Stimulated activated CD4-positive, alpha-beta T cell treated with anti-CD3 and anti-CD28 coated beads, TNF-alpha, amount 100 ng/mL, for 24 hours (primary cell): ENCODE measurements around the gene XBP1.
"Not testable (repeated sequence)": the region's sequence is repeated elsewhere in the genome, so short reads cannot be mapped to it uniquely, and the experiment has no call there.

Source experiments
- DNase-seq, 3 experiments: peaks; one replicate each; pipeline ENCODE4 v3.0.0-alpha.2; 2020; ENCODE audit warnings: low read depth in 3 of 3

XBP1 gene

GRCh38 chr22:28800308-28801041 is at the start of gene XBP1:
Gene XBP1, minus strand, starts transcription at chr22:28800569.
- peak; percentile 75 to 83 (median 79) for DNase-seq

DNA sequence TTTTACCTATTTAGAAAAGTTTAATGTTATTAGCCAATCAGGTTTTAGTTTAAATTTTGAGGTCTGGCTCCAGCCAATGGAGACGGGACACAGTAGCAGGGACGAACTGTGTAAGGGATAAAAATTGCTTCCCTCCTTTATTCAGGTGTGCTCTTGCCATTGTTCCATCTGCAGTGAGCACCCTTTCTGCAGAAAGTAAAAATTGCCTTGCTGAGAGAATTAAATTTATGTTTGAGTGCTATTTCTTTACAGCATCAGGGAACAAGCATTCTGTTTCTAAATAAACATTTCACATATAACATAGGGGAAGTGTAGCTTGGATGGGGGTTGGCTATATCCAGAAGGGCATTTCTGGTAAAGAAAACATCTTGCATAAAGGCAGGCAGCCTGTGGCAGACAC is 46.6 kb upstream of the XBP1 start:
- no peak for DNase-seq

DNA sequence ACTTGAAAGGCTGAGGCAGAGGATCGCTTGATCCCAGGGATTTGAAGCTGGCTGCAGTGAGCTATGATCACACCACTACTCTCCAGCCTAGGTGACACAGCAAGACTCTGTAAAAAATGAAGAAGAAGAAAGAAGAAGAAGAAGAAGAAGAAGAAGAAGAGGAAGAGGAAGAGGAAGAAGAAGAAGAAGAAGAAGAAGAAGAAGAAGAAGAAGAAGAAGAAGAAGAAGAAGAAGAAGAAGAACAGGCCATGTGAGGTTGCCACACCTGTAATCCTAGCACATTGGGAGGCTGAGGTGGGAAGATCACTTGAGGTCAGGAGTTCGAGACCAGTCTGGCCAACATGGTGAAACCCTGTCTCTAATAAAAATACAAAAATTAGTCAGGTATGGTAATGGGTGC is 43.9 kb upstream of the XBP1 start:
- not testable (repeated sequence) for DNase-seq

DNA sequence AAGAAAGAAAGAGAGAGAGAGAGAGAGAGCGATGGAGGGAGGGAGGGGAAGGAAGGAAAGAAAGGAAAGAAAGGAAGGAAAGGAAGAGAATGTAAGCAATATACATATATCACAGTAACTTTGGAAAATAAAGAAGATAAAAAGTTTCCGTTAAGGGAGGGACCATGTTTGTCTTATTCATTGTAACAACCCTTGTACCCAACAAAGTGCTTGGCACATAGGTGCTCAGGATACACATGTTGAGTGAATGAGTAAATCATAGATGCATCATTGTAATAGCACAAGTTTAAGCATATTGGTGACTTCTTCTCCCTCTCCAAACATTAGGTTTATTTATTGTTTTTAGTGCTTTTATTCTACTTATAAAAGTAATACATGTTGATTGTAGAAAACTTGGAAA is 43.3 kb upstream of the XBP1 start:
- no peak for DNase-seq

DNA sequence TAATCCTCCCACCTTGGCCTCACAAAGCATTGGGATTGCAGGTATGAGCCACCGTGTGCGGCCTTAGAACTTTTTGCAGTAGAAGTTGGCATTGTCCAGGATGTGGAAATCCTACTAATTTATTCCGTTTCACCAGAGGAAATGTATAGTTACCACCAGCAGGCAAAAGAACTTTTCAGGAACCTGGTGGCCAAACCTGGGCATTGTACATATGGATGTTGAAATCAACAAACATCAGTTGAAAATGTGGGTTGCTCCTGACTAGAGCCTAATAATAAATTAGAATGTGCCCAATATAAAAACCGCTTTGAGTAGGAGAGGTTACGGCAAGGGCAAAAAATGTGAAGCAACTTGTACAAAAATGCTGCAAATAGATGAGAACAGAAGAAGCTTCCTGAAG is 40.7 kb upstream of the XBP1 start:
- no peak for DNase-seq

GRCh38 chr22:28838971-28839370 is 38.6 kb upstream of the XBP1 start:
- no peak for DNase-seq

- no peak for DNase-seq
Measured at GRCh38 chr22:28837640-28838039, 37.3 kb upstream of the XBP1 start.

DNA sequence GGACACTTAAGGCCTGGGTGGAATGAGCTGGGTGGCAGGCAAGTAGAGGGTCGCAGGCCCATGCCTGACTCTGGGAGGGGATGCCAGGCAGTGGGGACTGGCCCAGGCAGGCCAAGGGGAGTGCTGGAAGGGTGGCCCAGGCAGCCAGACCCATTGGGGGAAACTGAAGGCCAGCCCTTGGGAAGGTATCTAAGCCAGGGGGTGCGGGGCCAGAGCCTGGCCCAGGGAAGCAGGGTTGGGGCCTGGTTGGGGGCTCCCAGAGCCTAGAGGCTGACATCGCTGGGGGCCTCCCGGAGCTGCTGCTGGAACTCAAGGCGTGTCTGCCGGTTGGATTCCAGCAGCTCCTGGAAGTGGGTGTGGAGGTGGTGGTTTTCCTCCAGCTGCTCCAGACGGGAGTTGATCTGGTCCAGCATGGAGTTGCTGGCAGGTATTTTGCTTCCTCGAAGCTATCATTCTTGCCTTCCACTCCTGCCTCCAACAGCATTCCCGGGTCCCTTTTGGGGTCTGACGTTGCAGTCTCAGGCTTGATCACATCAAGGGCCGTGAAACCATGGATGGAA is 35.3 kb upstream of the XBP1 start:
- DNase-seq = no peak

GRCh38 chr22:28833276-28833923 is 33.0 kb upstream of the XBP1 start:
- DNase-seq = no peak

- no peak for DNase-seq
Measured at GRCh38 chr22:28832731-28833130, 32.4 kb upstream of the XBP1 start.

GRCh38 chr22:28831140-28832072 is 31.0 kb upstream of the XBP1 start:
- no peak for DNase-seq

DNA sequence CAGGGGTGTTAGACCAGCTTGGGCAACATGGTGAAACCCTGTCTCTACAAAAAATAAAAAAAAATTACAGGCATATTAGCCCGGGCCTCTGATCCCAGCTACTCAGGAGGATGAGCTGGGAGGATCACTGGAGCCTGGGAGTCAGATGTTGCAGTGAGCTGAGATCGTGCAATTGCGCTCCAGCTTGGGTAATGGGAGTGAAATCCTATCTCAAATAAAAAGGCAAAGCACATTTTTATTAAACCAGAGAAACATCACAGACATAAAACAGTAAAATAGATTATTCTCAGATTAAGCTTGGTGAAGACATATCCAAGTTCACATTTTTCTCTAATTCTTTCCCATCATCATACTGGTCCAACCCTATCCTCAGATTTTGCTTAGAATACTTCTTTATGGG is 30.1 kb upstream of the XBP1 start:
- no peak for DNase-seq

- DNase-seq = peak; percentile 47 to 71 (median 56)
Measured at GRCh38 chr22:28829358-28830181, 29.2 kb upstream of the XBP1 start.

DNA sequence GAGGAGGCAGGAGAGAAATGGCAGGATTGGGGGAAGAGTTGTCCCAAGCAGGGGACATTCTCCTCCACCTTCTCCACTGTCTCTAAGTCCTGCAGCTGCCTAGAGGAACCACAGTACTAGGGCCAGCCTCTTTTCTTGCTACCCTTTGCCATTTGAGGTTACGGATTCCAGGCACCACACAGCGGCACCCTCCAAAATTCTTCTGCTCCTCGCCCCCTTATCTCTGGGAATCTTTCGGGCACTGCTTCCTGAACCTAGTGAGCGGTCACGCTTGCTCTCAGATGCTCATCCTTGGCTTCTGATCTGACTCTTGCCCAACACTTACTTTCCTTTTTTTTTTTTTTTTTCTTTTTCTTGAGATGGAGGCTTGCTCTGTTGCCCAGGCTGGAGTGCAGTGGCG is 26.6 kb upstream of the XBP1 start:
- DNase-seq = no peak

GRCh38 chr22:28826430-28826829 is 26.1 kb upstream of the XBP1 start:
- not testable (repeated sequence) for DNase-seq

- not testable (repeated sequence) for DNase-seq
Measured at GRCh38 chr22:28824455-28824854, 24.1 kb upstream of the XBP1 start.

DNA sequence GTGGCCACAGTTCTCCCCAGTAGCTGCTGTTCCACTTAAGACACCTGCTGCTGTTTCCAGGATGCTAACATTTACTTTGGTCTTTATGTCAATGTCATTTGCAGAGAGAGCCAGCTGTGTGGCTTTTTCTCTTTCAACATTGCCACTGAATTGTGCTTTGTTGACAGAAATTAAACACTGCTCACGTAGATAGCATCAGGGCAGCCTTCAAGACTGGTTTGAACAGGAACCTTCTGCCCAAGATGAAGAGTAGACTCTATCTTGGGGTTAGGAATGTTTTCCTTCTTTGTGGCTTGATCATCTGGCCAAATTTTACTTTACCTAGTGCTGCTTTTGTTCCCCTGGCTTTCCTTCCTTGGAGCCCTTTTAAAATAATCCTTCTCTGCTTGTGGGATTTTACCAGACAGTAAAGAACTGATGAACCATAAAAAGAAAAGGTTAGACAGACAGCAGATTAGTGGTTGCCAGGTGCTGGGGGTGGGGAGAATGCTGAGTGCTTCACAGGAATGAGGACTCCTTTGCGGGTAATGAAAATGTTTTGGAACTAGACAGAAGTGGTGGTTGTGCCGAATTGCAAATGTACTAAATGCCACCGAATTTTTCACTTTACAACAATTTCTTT is 22.7 kb upstream of the XBP1 start:
- no peak for DNase-seq

DNA sequence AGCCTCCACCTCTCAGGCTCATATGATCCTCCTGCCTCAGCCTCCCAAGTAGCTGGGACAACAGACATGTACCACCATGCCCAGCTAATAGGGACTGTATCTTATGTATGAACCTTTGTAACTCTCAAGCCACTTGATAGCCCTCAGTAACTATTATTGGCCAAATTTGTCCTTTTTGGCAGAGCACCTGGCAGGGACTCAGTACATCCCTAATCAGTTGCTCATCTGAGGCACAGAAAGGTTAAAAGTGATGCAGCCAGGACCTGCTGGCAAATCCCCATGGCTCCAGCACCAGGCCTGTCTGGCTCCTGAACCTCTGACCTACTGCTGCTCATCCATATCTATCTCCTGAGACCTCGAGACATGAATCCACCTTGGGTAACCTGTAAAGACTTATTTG is 21.1 kb upstream of the XBP1 start:
- no peak for DNase-seq

DNA sequence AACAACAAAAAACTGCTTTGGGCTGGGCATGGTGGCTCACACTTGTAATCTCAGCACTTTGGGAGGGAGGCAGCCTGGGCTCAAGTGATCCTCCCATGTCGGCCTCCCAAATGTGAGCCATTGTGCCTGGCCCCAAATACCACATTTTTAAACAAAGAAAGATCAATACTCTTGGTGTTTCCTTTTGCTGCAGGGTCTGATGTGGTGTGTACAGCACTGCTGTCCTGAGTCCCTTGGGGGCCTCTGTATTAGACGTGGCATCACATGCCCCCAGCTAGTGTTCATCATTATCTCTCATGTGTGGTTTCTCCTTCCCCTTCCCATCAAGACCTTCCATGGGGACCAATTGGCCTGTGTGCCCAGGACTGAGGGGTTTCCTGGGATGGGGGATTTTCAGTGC is 20.5 kb upstream of the XBP1 start:
- DNase-seq = no peak

- DNase-seq = no peak
Measured at GRCh38 chr22:28819253-28820096, 19.1 kb upstream of the XBP1 start.
